Keratinocyte (primary cell): Measurements from ENCODE around the gene DNAJB8. TPM values are rescaled to one million over a fixed set of nuclear protein-coding genes. Genes with fewer than 3 reads are reported as not detected.
A peak's percentile ranks its signal among the peaks of the same experiment; 100 is the strongest.

ENCODE experiments used
- DNase-seq: peaks from one replicate; pipeline ENCODE4 v3.0.0-alpha.2; 2011; ENCODE audit warnings: low read depth, missing footprints, low spot score
- FAIRE-seq: peaks from 2 replicates; lab custom pipeline; 2011; peaks lifted over from hg19 to GRCh38; lab: Jason Lieb, UNC
- H2AFZ ChIP-seq: 2 replicates; pipeline ENCODE4 v1.6.0; 2012; ENCODE audit warnings: low read length, control low read depth, inconsistent platforms; ENCODE audit not compliant: control insufficient read depth
- H3K27ac ChIP-seq: 2 replicates; pipeline ENCODE4 v1.5.1; 2011; ENCODE audit warnings: low read length; ENCODE audit not compliant: control insufficient read depth, insufficient read depth
- H3K27me3 ChIP-seq: 3 replicates; pipeline ENCODE4 v1.6.0; 2011; ENCODE audit warnings: low read length; ENCODE audit not compliant: control insufficient read depth, insufficient read depth; ENCODE audit errors: extremely low read depth
- H3K36me3 ChIP-seq, 2 experiments: 2 replicates in 1 of 2; 3 replicates in 1 of 2; pipeline ENCODE4 v1.5.1; 2011; ENCODE audit warnings: low read length in 2 of 2, mild to moderate bottlenecking in 1 of 2; ENCODE audit not compliant: control insufficient read depth in 2 of 2, insufficient read depth in 2 of 2; ENCODE audit errors: extremely low read depth in 1 of 2
- H3K4me1 ChIP-seq: 3 replicates; pipeline ENCODE4 v1.5.1; 2011; ENCODE audit warnings: low read length; ENCODE audit not compliant: control insufficient read depth, insufficient read depth; ENCODE audit errors: extremely low read depth
- H3K4me2 ChIP-seq: 3 replicates; pipeline ENCODE4 v1.6.0; 2011; ENCODE audit warnings: low read depth, low read length; ENCODE audit not compliant: control insufficient read depth, insufficient read depth; ENCODE audit errors: extremely low read depth
- H3K4me3 ChIP-seq, 3 experiments: fragments of 200-600 bp in 1 of 3; sonication (generic) in 1 of 3; 2 replicates in 2 of 3; 3 replicates in 1 of 3; pipeline ENCODE4 v1.5.1; 2011 to 2016; ENCODE audit warnings: low read length in 3 of 3, mild to moderate bottlenecking in 3 of 3, control low read depth in 2 of 3, inconsistent platforms in 1 of 3, low read depth in 1 of 3, mixed read lengths in 1 of 3, mixed run types in 1 of 3, moderate library complexity in 1 of 3; ENCODE audit not compliant: control insufficient read depth in 2 of 3, insufficient read depth in 2 of 3; ENCODE audit errors: extremely low read depth in 1 of 3
- H3K79me2 ChIP-seq: 2 replicates; pipeline ENCODE4 v1.6.0; 2012; ENCODE audit warnings: low read length; ENCODE audit not compliant: control insufficient read depth, insufficient read depth
- H3K9ac ChIP-seq: 3 replicates; pipeline ENCODE4 v1.6.0; 2011; ENCODE audit warnings: low read length; ENCODE audit not compliant: control insufficient read depth, insufficient read depth; ENCODE audit errors: extremely low read depth
- H3K9me1 ChIP-seq: 3 replicates; pipeline ENCODE4 v1.6.0; 2011; ENCODE audit warnings: low read length; ENCODE audit not compliant: control insufficient read depth, insufficient read depth; ENCODE audit errors: extremely low read depth
- H3K9me3 ChIP-seq: 2 replicates; pipeline ENCODE4 v1.5.1; 2012; ENCODE audit warnings: low read depth, low read length; ENCODE audit not compliant: control insufficient read depth
- H4K20me1 ChIP-seq: 3 replicates; pipeline ENCODE4 v1.6.0; 2011; ENCODE audit warnings: low read length; ENCODE audit not compliant: control insufficient read depth, insufficient read depth; ENCODE audit errors: extremely low read depth
- EZH2 ChIP-seq: IDR thresholded peaks from one replicate; pipeline ENCODE4 v1.6.1; 2012; ENCODE audit warnings: inconsistent platforms, mild to moderate bottlenecking, low read length, moderate library complexity
- dilution Hi-C: fragments of 300-500 bp; cut with MboI; formaldehyde crosslinking; loops from one replicate; pipeline ENCODE4 v1.7.0; 2020; ENCODE audit warnings: low sequenced_read_pairs; ENCODE audit not compliant: extremely low pct_ligation_motif_present
- polyA plus RNA-seq, 5 experiments: library from polyadenylated mRNA; depleted of rRNA in 3 of 5; stranded (reverse) in 3 of 5; stranded (forward) in 1 of 5; unstranded in 1 of 5; fragments of >200 nt; gene quantifications; 1 replicate in 1 of 5; 2 replicates in 3 of 5; 3 replicates in 1 of 5; pipeline versions ENCODE4 v1.2.1 to v1.2.3, GENCODE V29; 2011 to 2012; ENCODE audit warnings: missing spikeins in 2 of 5, low read depth in 1 of 5, low replicate concordance in 1 of 5
- TF ChIP-seq, protein P1 (sequence below), 3 experiments: IDR thresholded peaks in 1 of 3; conservative IDR thresholded peaks in 1 of 3; optimal IDR thresholded peaks in 1 of 3; 2 replicates in 2 of 3; 3 replicates in 1 of 3; pipeline versions ENCODE3 to v1.5.1; 2011; ENCODE audit warnings: low read length in 3 of 3, mild to moderate bottlenecking in 3 of 3, moderate library complexity in 2 of 3, control low read depth in 1 of 3, inconsistent platforms in 1 of 3; ENCODE audit not compliant: insufficient read depth in 2 of 3; ENCODE audit errors: extremely low read depth in 1 of 3

DNAJB8 gene
- polyA plus RNA-seq, 1 donor (not counting 4 experiments of a cell fraction or from before 2014, with no cell fraction given), result not detected

GRCh38 chr3:128498127-128498626, 31.5 kb upstream of the DNAJB8 start:
- dilution Hi-C loops, result no loop called here
- no peak overlapping the region for H3K27ac ChIP-seq
- no peak overlapping the region for H3K4me2 ChIP-seq
- H3K4me3 ChIP-seq, result no peak overlapping the region
- no peaks in the 10 kb centered on the region for H3K9me3 ChIP-seq
- H2AFZ ChIP-seq, result no peak overlapping the region
- peaks cover 5% of the 10 kb centered on the region for H4K20me1 ChIP-seq
- H3K9me1 ChIP-seq, result no peaks in the 10 kb centered on the region
- DNase-seq, result no peak
- no peak for TF ChIP-seq EZH2
- TF ChIP-seq, protein P1, sequence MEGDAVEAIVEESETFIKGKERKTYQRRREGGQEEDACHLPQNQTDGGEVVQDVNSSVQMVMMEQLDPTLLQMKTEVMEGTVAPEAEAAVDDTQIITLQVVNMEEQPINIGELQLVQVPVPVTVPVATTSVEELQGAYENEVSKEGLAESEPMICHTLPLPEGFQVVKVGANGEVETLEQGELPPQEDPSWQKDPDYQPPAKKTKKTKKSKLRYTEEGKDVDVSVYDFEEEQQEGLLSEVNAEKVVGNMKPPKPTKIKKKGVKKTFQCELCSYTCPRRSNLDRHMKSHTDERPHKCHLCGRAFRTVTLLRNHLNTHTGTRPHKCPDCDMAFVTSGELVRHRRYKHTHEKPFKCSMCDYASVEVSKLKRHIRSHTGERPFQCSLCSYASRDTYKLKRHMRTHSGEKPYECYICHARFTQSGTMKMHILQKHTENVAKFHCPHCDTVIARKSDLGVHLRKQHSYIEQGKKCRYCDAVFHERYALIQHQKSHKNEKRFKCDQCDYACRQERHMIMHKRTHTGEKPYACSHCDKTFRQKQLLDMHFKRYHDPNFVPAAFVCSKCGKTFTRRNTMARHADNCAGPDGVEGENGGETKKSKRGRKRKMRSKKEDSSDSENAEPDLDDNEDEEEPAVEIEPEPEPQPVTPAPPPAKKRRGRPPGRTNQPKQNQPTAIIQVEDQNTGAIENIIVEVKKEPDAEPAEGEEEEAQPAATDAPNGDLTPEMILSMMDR (optimal IDR thresholded peaks at IDR 0.05 in 1 of 3, IDR thresholded peaks at IDR 0.05 in 1 of 3, conservative IDR thresholded peaks at IDR 0.05 in 1 of 3; ENCODE audit: extremely low read depth in 1 of 3, insufficient read depth in 2 of 3, low read length in 3 of 3), result no peak
- peaks cover 66% of the 10 kb centered on the region for H3K27me3 ChIP-seq
- no peaks in the 10 kb centered on the region for H3K79me2 ChIP-seq
- no peaks in the 10 kb centered on the region for H3K36me3 ChIP-seq
- no peaks in the 10 kb centered on the region for H3K4me1 ChIP-seq
- no peak overlapping the region for H3K9ac ChIP-seq
- FAIRE-seq, result no peak

GRCh38 chr3:128497305-128498126, 30.8 kb upstream of the DNAJB8 start:
- Histone ChIP-seq H3K4me2 (peak overlapping the region; percentile 77), H4K20me1 (peaks cover 6% of the 10 kb centered on the region), H3K9me1 (no peaks in the 10 kb centered on the region), H2AFZ (no peak overlapping the region), H3K27ac (no peak overlapping the region), H3K9ac (no peak overlapping the region), H3K9me3 (no peaks in the 10 kb centered on the region), H3K27me3 (peaks cover 72% of the 10 kb centered on the region), H3K79me2 (no peaks in the 10 kb centered on the region), H3K4me1 (no peaks in the 10 kb centered on the region), H3K36me3 (no peaks in the 10 kb centered on the region), H3K4me3 (peak overlapping the region; percentile 30 to 57 (median 56))
- dilution Hi-C loops, result no loop called here
- no peak for DNase-seq
- FAIRE-seq, result no peak
- TF ChIP-seq, protein P1 (optimal IDR thresholded peaks at IDR 0.05 in 1 of 3, IDR thresholded peaks at IDR 0.05 in 1 of 3, conservative IDR thresholded peaks at IDR 0.05 in 1 of 3; ENCODE audit: extremely low read depth in 1 of 3, insufficient read depth in 2 of 3, low read length in 3 of 3), result peak; percentile 34 to 69 (median 68)
- TF ChIP-seq EZH2, result no peak
